ENCODE data around the gene LYST.
"Not testable (repeated sequence)": the region's sequence is repeated elsewhere in the genome, so short reads cannot be mapped to it uniquely, and the experiment has no call there.

The LYST gene

DNA sequence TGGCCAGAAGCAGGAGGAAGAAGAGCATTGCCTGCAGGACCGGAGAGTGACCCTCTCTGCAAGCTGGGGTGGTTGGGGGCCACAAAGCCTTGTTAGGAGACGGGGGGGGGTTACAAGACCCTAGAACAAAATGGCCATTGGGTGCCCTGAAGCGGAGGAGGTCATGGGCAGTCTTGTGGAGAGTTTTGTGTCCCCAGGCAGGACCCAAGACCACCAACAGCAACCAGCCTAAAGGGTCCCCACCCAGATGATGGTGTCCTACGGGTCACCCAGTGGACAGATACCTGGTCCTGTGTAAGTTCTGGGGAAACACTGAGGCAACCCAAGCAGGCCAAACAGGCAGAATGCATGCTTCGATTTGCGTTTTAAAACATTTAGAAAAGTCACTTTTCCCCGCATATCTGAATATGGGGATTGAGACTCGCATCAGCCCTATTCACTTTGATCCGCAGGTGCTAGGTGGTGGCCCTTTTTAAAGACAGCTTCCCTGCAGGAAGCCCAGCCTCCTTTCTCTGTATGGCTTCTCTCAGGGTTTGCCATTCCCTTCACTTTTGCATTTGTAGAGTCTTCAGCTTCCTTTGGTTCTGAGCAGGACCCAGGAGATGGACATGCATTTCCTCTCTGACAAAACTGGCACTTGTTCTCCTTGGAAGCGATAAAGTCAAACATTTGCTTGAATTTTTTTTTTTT, 238.2 kb downstream of the LYST start:
- no peak overlapping the region for H3K4me3 ChIP-seq (ENCODE audit: control insufficient read depth, low read depth, low read length)
- TF ChIP-seq, protein P1, sequence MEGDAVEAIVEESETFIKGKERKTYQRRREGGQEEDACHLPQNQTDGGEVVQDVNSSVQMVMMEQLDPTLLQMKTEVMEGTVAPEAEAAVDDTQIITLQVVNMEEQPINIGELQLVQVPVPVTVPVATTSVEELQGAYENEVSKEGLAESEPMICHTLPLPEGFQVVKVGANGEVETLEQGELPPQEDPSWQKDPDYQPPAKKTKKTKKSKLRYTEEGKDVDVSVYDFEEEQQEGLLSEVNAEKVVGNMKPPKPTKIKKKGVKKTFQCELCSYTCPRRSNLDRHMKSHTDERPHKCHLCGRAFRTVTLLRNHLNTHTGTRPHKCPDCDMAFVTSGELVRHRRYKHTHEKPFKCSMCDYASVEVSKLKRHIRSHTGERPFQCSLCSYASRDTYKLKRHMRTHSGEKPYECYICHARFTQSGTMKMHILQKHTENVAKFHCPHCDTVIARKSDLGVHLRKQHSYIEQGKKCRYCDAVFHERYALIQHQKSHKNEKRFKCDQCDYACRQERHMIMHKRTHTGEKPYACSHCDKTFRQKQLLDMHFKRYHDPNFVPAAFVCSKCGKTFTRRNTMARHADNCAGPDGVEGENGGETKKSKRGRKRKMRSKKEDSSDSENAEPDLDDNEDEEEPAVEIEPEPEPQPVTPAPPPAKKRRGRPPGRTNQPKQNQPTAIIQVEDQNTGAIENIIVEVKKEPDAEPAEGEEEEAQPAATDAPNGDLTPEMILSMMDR (conservative IDR thresholded peaks at IDR 0.05; ENCODE audit: control insufficient read depth, insufficient read depth, low read depth, low read length), result no peak
- no peak for DNase-seq (ENCODE audit: low read depth)

DNA sequence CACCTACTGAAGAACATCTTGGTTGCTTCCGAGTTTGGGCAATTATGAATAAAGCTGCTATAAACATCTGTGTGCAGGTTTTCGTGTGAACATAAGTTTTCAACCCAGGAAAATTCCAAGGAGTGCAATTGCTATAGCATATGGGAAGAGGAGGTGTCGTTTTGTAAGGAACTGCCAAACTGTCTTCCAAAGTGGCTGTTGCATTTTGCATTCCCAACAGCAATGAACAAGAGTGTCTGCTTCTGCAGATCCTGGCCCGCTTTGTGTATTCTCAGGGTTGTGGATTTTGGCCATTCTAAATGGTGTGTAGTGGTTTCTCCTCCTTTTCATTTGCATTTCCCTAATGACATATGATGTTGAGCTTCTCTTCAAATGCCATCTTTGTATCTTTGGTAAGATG, 240.9 kb downstream of the LYST start:
- DNase-seq (ENCODE audit: low read depth), result no peak
- no peak overlapping the region for H3K4me3 ChIP-seq (ENCODE audit: control insufficient read depth, low read depth, low read length)
- TF ChIP-seq, protein P1 (conservative IDR thresholded peaks at IDR 0.05; ENCODE audit: control insufficient read depth, insufficient read depth, low read depth, low read length), result no peak

DNA sequence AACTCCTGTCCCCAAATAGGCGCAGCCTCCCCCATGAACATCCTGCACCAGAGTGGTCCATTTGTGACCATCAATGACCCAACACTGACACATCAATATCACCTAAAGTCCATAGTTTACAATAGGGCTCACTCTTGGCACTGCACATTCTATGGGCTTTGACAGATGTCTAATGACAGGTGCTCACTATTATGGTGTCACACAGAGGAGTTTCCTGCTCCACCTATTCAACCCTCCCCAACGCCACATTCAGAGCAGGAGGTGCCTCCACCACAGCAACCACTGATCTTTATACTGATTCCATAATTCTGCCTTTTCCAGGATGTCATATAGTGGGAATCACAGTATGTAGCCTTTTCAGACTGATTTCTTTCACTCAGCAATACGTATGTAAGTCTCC, 241.4 kb downstream of the LYST start:
- H3K4me3 ChIP-seq (ENCODE audit: control insufficient read depth, low read depth, low read length), result no peak overlapping the region
- no peak for DNase-seq (ENCODE audit: low read depth)
- TF ChIP-seq, protein P1 (conservative IDR thresholded peaks at IDR 0.05; ENCODE audit: control insufficient read depth, insufficient read depth, low read depth, low read length), result no peak

DNA sequence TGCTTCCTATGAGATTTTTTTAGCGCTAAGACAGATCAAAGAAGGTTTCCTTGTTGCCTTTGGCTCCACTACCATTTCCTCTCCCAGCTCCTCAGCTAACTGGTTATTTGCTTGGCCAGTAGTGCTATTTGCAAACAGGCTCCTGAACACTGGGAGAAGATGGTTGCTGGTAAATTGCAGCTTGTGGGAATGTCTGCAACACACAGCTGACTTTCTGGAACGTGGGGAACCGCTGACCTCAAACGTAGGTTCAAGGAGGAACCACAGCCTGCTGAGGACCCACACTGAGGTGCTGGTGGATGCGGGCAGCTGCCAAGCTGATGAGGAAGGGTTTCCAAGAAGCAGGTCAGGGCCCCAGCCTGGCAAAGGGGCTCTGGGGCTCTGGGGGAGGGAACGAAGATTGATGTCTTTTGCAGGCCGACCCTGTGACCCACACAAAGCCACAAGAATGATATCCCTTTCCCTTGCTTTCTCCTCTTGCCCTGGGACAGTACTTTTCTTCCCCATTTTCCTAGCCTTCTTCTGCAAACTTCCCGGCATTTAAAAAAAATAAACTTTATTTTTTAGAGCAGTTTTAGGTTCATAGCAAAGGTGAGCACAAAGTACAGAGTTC, 241.9 kb downstream of the LYST start:
- no peak overlapping the region for H3K4me3 ChIP-seq (ENCODE audit: control insufficient read depth, low read depth, low read length)
- TF ChIP-seq, protein P1 (conservative IDR thresholded peaks at IDR 0.05; ENCODE audit: control insufficient read depth, insufficient read depth, low read depth, low read length), result no peak
- DNase-seq (ENCODE audit: low read depth), result peak; percentile 47

DNA sequence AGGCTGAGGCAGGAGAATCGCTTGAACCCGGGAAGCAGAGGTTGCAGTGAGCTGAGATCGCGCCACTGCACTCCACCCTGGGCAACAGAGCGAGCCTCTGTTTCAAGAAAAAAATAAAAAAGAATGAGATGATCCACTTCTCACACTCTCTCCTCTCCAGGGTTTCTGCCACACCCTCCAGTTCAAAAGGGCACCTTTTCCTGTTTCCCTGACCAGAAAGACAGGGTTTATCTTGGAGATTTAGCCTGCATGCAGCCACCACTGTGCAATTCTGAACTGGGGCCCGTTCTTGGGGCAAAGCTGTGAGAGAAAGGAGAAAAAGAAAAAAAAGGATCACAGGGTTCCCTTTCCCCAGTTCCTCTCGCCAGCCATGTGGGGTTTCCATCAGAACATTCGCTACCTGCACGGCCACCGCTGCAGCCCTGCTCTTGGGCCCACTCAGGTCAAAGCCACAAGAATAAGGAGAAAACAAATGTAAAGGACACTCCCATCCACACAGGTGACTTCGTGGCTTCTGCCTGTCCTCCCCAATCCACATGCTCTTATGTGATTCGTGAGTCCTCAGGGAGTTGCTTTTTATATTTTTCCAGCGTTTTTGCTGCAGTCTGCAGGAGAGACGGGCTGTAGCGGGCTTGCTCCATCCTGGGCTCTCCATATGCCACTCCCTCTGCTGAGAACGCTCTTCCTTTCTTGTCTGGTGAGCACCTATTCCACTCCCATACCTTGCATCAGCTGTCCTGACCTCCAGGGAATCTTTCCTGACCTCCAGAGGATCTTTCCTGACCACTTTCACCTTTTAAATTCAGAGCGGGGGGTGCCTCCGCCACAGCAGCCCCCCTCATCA, 243.5 kb downstream of the LYST start:
- no peak for DNase-seq (ENCODE audit: low read depth)
- H3K4me3 ChIP-seq (ENCODE audit: control insufficient read depth, low read depth, low read length), result no peak overlapping the region
- TF ChIP-seq, protein P1 (conservative IDR thresholded peaks at IDR 0.05; ENCODE audit: control insufficient read depth, insufficient read depth, low read depth, low read length), result no peak

DNA sequence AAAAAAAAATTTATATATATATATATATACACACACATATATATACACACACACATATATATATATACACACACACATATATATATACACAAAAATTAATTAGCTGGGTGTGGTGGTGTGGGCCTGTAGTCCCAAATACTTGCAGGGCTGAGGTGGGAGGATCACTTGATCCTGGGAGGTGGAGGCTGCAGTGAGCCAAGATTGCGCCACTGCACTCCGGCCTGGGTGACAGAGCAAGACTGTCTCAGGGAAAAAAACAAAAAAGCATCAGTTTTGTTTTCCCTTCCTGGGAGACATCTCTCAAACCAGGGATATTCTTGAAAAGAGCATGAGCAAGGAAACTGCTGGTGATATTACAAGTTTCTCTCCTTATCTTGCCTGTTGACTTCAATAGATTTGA, 247.6 kb downstream of the LYST start:
- not testable (repeated sequence) for H3K4me3 ChIP-seq (ENCODE audit: control insufficient read depth, low read depth, low read length); DNase-seq (ENCODE audit: low read depth)

DNA sequence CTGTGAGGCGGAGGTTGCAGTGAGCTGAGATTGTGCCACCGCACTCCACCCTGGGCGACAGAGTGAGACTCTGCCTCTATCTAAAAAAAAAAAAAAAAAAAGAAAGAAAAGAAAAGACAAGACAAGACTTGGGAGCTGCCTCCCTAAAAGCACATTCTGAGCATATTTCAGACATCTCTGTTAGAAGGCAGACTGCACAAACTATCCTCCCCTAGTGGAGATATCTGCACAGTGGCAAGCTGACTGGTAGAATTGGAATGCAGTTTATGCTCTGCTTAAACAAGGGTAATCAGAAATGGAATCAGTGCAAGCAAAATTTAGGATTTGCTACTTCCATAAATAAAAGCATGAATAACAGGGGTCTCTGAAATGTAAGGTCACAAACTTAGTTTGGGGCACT, 248.9 kb downstream of the LYST start:
- H3K4me3 ChIP-seq (ENCODE audit: control insufficient read depth, low read depth, low read length), result no peak overlapping the region
- TF ChIP-seq, protein P1 (conservative IDR thresholded peaks at IDR 0.05; ENCODE audit: control insufficient read depth, insufficient read depth, low read depth, low read length), result peak; percentile 54
- peak; percentile 38 for DNase-seq (ENCODE audit: low read depth)

All from fibroblast of mammary gland (primary cell).